ENCODE results near the gene GRID2IP. TPM values are rescaled to one million over a fixed set of nuclear protein-coding genes. Genes with fewer than 3 reads are reported as not detected.

Gene GRID2IP
- polyA plus RNA-seq, 1 donor (not counting 4 experiments of a cell fraction or from before 2014, with no cell fraction given), result 0.04 TPM

- Histone ChIP-seq H3K27me3 (ENCODE audit: control insufficient read depth, extremely low read depth, insufficient read depth, low read length) (no peaks in the 10 kb centered on the region), H2AFZ (ENCODE audit: control insufficient read depth, low read length) (no peak overlapping the region), H3K27ac (ENCODE audit: control insufficient read depth, insufficient read depth, low read length) (no peak overlapping the region), H3K36me3 (ENCODE audit: control insufficient read depth in 2 of 2, extremely low read depth in 1 of 2, insufficient read depth in 2 of 2, low read length in 2 of 2) (no peaks in the 10 kb centered on the region), H3K4me3 (ENCODE audit: control insufficient read depth in 2 of 3, extremely low read depth in 1 of 3, insufficient read depth in 2 of 3, low read depth in 1 of 3, low read length in 3 of 3) (no peak overlapping the region), H3K79me2 (ENCODE audit: control insufficient read depth, insufficient read depth, low read length) (no peaks in the 10 kb centered on the region), H4K20me1 (ENCODE audit: control insufficient read depth, extremely low read depth, insufficient read depth, low read length) (no peaks in the 10 kb centered on the region), H3K4me2 (ENCODE audit: control insufficient read depth, extremely low read depth, insufficient read depth, low read depth, low read length) (no peak overlapping the region), H3K9me3 (ENCODE audit: control insufficient read depth, low read depth, low read length) (no peaks in the 10 kb centered on the region), H3K9me1 (ENCODE audit: control insufficient read depth, extremely low read depth, insufficient read depth, low read length) (no peaks in the 10 kb centered on the region), H3K9ac (ENCODE audit: control insufficient read depth, extremely low read depth, insufficient read depth, low read length) (no peak overlapping the region), H3K4me1 (ENCODE audit: control insufficient read depth, extremely low read depth, insufficient read depth, low read length) (peaks cover 4% of the 10 kb centered on the region)
- FAIRE-seq, result no peak
- no peak for DNase-seq (ENCODE audit: low read depth, low spot score)
- dilution Hi-C loops (cut with MboI; ENCODE audit: extremely low pct_ligation_motif_present, low sequenced_read_pairs), result no loop called here
- no peak for TF ChIP-seq EZH2 (IDR thresholded peaks at IDR 0.05; ENCODE audit: low read length)
- no peak for TF ChIP-seq CTCF (optimal IDR thresholded peaks at IDR 0.05 in 1 of 3, IDR thresholded peaks at IDR 0.05 in 1 of 3, conservative IDR thresholded peaks at IDR 0.05 in 1 of 3; ENCODE audit: extremely low read depth in 1 of 3, insufficient read depth in 2 of 3, low read length in 3 of 3)
These were observed 56.9 kb downstream of the GRID2IP start for GRCh38 chr7:6494365-6494764.

- FAIRE-seq, result no peak
These were observed 60.1 kb downstream of the GRID2IP start for GRCh38 chr7:6491194-6491593.

More at GRCh38 chr7:6491194-6491593, 60.1 kb downstream of the GRID2IP start:
- Histone ChIP-seq H3K36me3 (ENCODE audit: control insufficient read depth in 2 of 2, extremely low read depth in 1 of 2, insufficient read depth in 2 of 2, low read length in 2 of 2) (no peaks in the 10 kb centered on the region), H2AFZ (ENCODE audit: control insufficient read depth, low read length) (no peak overlapping the region), H3K27me3 (ENCODE audit: control insufficient read depth, extremely low read depth, insufficient read depth, low read length) (no peaks in the 10 kb centered on the region), H3K27ac (ENCODE audit: control insufficient read depth, insufficient read depth, low read length) (no peak overlapping the region), H3K4me1 (ENCODE audit: control insufficient read depth, extremely low read depth, insufficient read depth, low read length) (no peaks in the 10 kb centered on the region), H4K20me1 (ENCODE audit: control insufficient read depth, extremely low read depth, insufficient read depth, low read length) (no peaks in the 10 kb centered on the region), H3K9me3 (ENCODE audit: control insufficient read depth, low read depth, low read length) (no peaks in the 10 kb centered on the region), H3K9ac (ENCODE audit: control insufficient read depth, extremely low read depth, insufficient read depth, low read length) (no peak overlapping the region), H3K4me3 (ENCODE audit: control insufficient read depth in 2 of 3, extremely low read depth in 1 of 3, insufficient read depth in 2 of 3, low read depth in 1 of 3, low read length in 3 of 3) (no peak overlapping the region), H3K9me1 (ENCODE audit: control insufficient read depth, extremely low read depth, insufficient read depth, low read length) (no peaks in the 10 kb centered on the region), H3K4me2 (ENCODE audit: control insufficient read depth, extremely low read depth, insufficient read depth, low read depth, low read length) (no peak overlapping the region), H3K79me2 (ENCODE audit: control insufficient read depth, insufficient read depth, low read length) (no peaks in the 10 kb centered on the region)
- dilution Hi-C loops (cut with MboI; ENCODE audit: extremely low pct_ligation_motif_present, low sequenced_read_pairs), result no loop called here
- TF ChIP-seq EZH2 (IDR thresholded peaks at IDR 0.05; ENCODE audit: low read length) (no peak), CTCF (optimal IDR thresholded peaks at IDR 0.05 in 1 of 3, IDR thresholded peaks at IDR 0.05 in 1 of 3, conservative IDR thresholded peaks at IDR 0.05 in 1 of 3; ENCODE audit: extremely low read depth in 1 of 3, insufficient read depth in 2 of 3, low read length in 3 of 3) (no peak)
- DNase-seq (ENCODE audit: low read depth, low spot score), result no peak

Measured in keratinocyte (primary cell).